ENCODE measurements around the gene PPARG.

Gene PPARG

DNA sequence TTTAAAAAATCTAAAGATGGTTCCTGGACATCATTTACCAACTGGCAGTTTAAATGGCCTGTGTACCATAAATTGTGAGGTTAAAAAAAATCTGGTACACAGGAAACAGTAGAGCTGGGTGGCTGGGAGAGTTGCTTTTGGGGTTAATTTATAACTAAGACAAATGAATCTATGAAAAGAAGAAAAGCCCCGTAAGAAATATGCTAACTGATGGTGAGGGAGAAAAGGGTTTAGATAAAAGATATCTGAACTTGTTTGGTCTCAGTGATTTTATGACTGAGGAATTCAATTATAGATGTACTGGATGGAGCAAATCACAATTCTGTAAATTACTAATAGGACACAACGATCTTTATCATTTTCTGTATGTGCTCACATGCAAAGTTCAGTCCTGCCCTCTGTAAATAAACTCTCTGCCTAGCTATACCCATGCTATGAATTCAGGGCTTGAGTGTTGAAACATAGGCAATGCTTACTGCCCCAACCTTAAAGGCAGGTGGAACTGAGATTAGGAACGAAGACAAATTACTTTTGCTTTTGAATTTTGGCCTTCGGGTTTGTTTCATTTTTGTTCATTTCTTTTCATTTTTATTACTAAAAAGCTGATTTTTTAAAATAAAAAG is 28.0 kb downstream of the PPARG start:
- DNase-seq (ENCODE audit: low read depth): no peak
- in situ Hi-C loops (cut with HindIII; ENCODE audit: low sequenced_read_pairs): no loop called here
- TF ChIP-seq, protein P1, sequence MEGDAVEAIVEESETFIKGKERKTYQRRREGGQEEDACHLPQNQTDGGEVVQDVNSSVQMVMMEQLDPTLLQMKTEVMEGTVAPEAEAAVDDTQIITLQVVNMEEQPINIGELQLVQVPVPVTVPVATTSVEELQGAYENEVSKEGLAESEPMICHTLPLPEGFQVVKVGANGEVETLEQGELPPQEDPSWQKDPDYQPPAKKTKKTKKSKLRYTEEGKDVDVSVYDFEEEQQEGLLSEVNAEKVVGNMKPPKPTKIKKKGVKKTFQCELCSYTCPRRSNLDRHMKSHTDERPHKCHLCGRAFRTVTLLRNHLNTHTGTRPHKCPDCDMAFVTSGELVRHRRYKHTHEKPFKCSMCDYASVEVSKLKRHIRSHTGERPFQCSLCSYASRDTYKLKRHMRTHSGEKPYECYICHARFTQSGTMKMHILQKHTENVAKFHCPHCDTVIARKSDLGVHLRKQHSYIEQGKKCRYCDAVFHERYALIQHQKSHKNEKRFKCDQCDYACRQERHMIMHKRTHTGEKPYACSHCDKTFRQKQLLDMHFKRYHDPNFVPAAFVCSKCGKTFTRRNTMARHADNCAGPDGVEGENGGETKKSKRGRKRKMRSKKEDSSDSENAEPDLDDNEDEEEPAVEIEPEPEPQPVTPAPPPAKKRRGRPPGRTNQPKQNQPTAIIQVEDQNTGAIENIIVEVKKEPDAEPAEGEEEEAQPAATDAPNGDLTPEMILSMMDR (IDR thresholded peaks at IDR 0.05; ENCODE audit: low read depth, low read length, missing control alignments): no peak
- no peak overlapping the region for H3K4me3 ChIP-seq (ENCODE audit: low read depth, low read length)

DNA sequence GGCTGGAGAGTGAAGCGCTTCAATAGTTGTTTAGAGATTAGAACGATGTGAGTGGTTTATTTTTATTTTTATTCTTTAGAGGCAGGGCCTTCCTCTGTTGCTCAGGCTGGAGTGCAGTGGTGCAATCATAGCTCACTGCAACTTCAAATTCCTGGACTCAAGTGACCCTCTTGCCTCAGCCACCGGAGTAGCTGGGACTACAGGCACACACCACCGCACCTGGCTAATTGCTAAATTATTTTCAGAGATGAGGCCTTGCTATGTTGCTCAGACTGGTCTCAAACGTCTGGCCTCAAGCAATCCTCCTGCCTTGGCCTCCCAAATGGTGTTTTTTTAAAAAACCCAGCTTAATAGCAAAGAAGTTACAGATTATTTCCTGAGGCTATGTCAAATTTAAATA is 29.0 kb downstream of the PPARG start:
- DNase-seq (ENCODE audit: low read depth): no peak
- H3K4me3 ChIP-seq (ENCODE audit: low read depth, low read length): no peak overlapping the region
- in situ Hi-C loops (cut with HindIII; ENCODE audit: low sequenced_read_pairs): no loop called here
- TF ChIP-seq, protein P1 (IDR thresholded peaks at IDR 0.05; ENCODE audit: low read depth, low read length, missing control alignments): no peak

DNA sequence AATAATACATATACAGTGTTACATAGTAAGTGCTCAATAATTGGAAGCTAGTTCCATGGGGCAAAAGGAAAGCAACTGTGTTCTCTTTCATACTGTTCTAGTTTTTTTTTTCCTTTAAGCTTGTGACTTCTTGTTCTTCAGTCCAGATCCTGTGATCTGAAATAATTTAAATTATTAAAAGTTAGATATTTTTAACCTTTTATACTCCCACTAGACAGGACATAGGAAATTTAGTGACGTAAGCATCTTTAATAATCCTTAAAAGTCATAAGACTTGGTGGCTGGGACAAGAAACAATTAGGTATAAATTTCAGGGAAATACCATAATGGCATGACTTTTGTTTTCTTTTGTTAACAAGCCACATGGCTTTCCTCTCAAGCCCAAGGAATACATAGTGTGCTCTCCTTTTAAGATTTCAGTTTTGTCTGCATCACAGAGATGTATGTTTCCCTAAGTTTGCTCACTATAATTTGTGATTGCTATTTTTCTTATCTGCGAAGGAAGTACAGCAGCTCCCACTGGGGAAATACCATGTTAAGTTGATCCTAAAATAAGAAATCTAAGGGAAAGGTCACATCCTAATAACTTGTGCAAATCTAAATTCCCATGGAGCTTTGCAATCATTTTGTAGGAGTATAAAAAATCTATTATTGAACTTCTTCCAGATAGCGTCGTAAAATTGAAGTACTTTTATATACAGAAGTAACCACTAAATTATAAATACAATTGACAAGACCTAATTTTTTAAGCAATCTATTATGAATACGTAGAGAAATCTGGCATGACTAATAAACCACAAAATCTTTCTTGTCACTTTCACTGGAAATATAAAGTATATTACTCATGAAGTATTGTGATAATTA is 30.1 kb downstream of the PPARG start:
- in situ Hi-C loops (cut with HindIII; ENCODE audit: low sequenced_read_pairs): no loop called here
- no peak for DNase-seq (ENCODE audit: low read depth)
- TF ChIP-seq, protein P1 (IDR thresholded peaks at IDR 0.05; ENCODE audit: low read depth, low read length, missing control alignments): no peak
- no peak overlapping the region for H3K4me3 ChIP-seq (ENCODE audit: low read depth, low read length)

DNA sequence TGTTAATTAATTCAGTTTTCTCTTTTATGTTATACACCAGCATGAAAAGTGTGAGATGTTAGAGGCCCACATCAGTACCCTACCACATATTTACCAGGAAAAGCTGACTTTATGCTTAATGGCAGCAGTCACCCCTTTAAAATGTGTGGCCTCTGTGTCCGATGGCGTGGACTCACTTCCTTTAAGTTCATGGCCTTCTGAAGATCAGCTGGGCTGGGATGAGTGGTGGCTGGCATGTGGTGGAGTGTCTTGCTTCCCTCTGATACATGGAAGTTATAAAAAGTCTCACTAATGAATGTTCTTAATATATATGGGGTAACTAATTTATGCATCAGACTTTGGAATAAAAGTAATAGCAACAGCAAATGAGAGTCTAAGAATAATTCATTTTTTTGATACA is 32.1 kb downstream of the PPARG start:
- no peak for DNase-seq (ENCODE audit: low read depth)
- no peak overlapping the region for H3K4me3 ChIP-seq (ENCODE audit: low read depth, low read length)
- in situ Hi-C loops (cut with HindIII; ENCODE audit: low sequenced_read_pairs): no loop called here
- TF ChIP-seq, protein P1 (IDR thresholded peaks at IDR 0.05; ENCODE audit: low read depth, low read length, missing control alignments): no peak

DNA sequence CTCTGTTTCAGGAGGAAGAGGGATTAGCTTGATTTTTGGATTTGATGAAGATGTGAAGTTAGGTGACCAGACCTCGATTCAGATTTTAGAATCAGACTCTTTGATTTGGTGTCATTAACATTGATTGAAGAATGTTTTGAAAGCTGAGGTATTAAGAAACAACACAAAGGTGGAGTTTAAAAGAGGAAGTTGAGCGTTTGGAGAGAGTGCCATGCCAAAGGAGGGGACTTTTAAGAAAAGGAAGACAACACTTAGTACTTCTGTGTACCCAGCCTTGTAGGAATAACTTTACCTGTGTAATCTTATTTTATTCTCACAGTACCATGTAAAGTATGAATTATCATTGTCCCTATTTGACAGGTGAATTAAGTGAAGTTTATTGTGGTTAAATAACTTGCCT is 34.4 kb downstream of the PPARG start:
- no peak for DNase-seq (ENCODE audit: low read depth)
- TF ChIP-seq, protein P1 (IDR thresholded peaks at IDR 0.05; ENCODE audit: low read depth, low read length, missing control alignments): no peak
- no peak overlapping the region for H3K4me3 ChIP-seq (ENCODE audit: low read depth, low read length)
- in situ Hi-C loops (cut with HindIII; ENCODE audit: low sequenced_read_pairs): no loop called here

DNA sequence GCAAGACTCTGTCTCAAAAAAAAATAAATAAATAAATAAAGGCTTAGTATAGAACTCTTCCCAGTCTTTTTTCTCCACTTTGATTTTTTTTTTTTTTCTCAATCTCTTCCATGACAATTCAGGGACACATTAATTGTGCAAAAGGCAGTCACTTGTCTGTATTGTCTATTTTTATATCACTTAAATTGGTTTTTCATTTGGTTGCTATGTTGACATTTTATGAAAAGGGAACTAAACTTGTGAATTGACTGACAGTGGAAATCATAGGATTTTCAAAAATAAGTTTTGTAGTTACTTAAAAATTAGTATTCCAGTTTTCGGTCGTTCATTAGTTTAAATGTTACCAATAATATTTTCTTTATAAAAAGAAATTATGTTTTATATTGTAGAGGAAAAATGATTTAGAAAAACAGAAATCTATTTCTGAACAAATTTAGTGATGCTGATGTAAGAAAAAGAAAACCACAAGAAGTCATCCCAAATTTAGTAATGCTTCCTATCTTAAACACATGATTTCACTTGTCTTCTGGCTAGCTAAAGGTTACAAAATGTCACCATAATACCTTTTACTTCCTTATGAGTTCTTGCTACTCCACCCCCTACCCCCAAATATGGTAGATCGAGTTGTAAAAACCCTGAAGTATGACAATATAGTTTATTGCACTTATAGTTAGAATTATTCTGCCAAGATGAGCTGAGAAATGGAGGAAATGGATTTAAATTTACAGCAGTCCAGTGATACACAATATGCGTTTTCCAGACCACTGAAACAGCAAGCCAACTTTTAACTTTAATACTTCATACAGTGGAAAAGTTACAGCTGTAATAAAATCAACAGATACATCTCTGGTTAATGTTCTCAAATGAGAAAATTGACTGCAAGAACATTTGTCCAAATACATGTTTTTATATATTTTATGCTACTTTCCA is 37.0 kb downstream of the PPARG start:
- H3K4me3 ChIP-seq (ENCODE audit: low read depth, low read length): no peak overlapping the region
- TF ChIP-seq, protein P1 (IDR thresholded peaks at IDR 0.05; ENCODE audit: low read depth, low read length, missing control alignments): no peak
- no peak for DNase-seq (ENCODE audit: low read depth)
- in situ Hi-C loops (cut with HindIII; ENCODE audit: low sequenced_read_pairs): no loop called here

Measured in astrocyte of the cerebellum (primary cell).